ENCODE measurements around the gene CDH13.

Gene CDH13

GRCh38 chr16:82867485-82867884, 240.7 kb downstream of the CDH13 start:
- TF ChIP-seq POLR2A (IDR thresholded peaks at IDR 0.05; ENCODE audit: low read depth, low read length): no peak
- FAIRE-seq (no peak), DNase-seq (ENCODE audit: insufficient read length, low spot score) (no peak)

DNA sequence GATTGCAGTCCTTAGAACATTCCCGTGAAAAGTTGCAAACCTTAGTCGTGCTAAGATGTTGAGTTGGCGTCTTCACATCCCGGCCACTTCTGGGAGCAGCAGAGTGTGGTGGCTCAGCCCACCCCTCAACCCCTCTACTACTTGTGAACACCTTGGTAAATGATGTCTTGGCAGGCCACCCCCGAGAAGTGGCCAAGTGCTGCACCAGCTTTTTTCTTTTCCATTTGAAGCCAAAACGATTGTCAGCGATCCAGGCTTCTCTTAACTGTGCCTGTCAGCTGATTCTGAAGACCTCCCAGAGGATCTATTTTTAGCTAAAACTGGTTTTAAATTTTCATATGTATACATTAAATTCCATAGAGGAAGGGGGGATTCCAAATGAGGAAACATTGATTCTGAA, 247.5 kb downstream of the CDH13 start:
- no peak for FAIRE-seq
- no peak for TF ChIP-seq POLR2A (IDR thresholded peaks at IDR 0.05; ENCODE audit: low read depth, low read length)
- no peak for DNase-seq (ENCODE audit: insufficient read length, low spot score)

DNA sequence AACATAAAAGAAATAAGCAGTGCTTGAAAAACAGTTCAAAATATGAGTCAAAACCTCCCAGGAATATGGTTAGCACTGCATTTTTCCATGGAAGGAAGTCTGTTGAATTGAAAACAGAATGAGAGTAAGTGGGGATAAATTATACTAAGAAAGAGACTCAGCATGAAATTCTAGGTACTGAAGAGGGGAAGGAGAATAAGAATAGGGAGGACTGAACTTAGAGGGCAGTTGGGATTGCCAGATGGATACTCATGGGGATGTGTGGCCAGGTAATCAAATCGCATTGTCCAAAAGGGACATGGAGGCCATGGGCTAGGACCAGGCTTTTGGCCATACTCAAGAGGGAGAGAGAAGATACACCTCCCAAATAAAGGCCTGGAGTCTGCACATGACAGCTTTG, 247.9 kb downstream of the CDH13 start:
- DNase-seq (ENCODE audit: insufficient read length, low spot score) (no peak), FAIRE-seq (no peak)
- no peak for TF ChIP-seq POLR2A (IDR thresholded peaks at IDR 0.05; ENCODE audit: low read depth, low read length)

GRCh38 chr16:82876951-82877350, 250.2 kb downstream of the CDH13 start:
- DNase-seq (ENCODE audit: insufficient read length, low spot score) (no peak), FAIRE-seq (no peak)
- no peak for TF ChIP-seq POLR2A (IDR thresholded peaks at IDR 0.05; ENCODE audit: low read depth, low read length)

GRCh38 chr16:82878466-82878865, 251.7 kb downstream of the CDH13 start:
- DNase-seq (ENCODE audit: insufficient read length, low spot score) (no peak), FAIRE-seq (no peak)
- no peak for TF ChIP-seq POLR2A (IDR thresholded peaks at IDR 0.05; ENCODE audit: low read depth, low read length)

- DNase-seq (ENCODE audit: insufficient read length, low spot score): no peak
- no peak for TF ChIP-seq POLR2A (IDR thresholded peaks at IDR 0.05; ENCODE audit: low read depth, low read length)
- no peak for FAIRE-seq
Measured at GRCh38 chr16:82880346-82880745, 253.6 kb downstream of the CDH13 start.

- no peak for FAIRE-seq
Measured at GRCh38 chr16:82881516-82881915, 254.7 kb downstream of the CDH13 start.

GRCh38 chr16:82882226-82882625, 255.5 kb downstream of the CDH13 start:
- TF ChIP-seq POLR2A (IDR thresholded peaks at IDR 0.05; ENCODE audit: low read depth, low read length): no peak
- FAIRE-seq (no peak), DNase-seq (ENCODE audit: insufficient read length, low spot score) (no peak)

More at GRCh38 chr16:82881516-82881915, 254.7 kb downstream of the CDH13 start:
- no peak for DNase-seq (ENCODE audit: insufficient read length, low spot score)
- TF ChIP-seq POLR2A (IDR thresholded peaks at IDR 0.05; ENCODE audit: low read depth, low read length): no peak

- no peak for TF ChIP-seq POLR2A (IDR thresholded peaks at IDR 0.05; ENCODE audit: low read depth, low read length)
- FAIRE-seq (no peak), DNase-seq (ENCODE audit: insufficient read length, low spot score) (no peak)
Measured at GRCh38 chr16:82882982-82883835, 256.4 kb downstream of the CDH13 start.

GRCh38 chr16:82884320-82884898, 257.6 kb downstream of the CDH13 start:
- no peak for DNase-seq (ENCODE audit: insufficient read length, low spot score)
- TF ChIP-seq POLR2A (IDR thresholded peaks at IDR 0.05; ENCODE audit: low read depth, low read length): no peak
- no peak for FAIRE-seq

GRCh38 chr16:82886146-82886545, 259.4 kb downstream of the CDH13 start:
- DNase-seq (ENCODE audit: insufficient read length, low spot score) (no peak), FAIRE-seq (no peak)
- no peak for TF ChIP-seq POLR2A (IDR thresholded peaks at IDR 0.05; ENCODE audit: low read depth, low read length)

DNA sequence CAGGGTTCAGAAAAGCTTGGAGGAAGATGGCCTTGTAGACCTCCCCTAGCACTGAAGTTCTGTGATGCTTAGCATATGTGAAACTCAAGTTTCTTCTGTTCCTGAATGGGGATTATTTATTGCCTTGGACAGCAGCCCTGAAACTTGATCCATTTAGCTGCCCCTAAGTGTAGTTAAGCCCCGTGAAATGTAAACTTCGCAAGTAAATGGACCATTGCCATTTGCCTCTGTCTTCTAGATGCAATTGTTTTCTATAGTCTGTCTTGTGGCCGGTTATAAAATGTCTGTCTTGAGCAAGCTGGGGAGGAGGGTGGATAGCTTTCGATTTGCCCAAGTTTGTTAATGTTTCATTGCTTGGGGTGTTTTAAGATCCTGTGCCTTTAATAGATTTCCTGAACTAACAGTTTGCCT, 261.8 kb downstream of the CDH13 start:
- no peak for FAIRE-seq
- TF ChIP-seq POLR2A (IDR thresholded peaks at IDR 0.05; ENCODE audit: low read depth, low read length): no peak
- no peak for DNase-seq (ENCODE audit: insufficient read length, low spot score)

GRCh38 chr16:82891424-82891823, 264.7 kb downstream of the CDH13 start:
- no peak for DNase-seq (ENCODE audit: insufficient read length, low spot score)
- FAIRE-seq: no peak
- TF ChIP-seq POLR2A (IDR thresholded peaks at IDR 0.05; ENCODE audit: low read depth, low read length): no peak

- no peak for TF ChIP-seq POLR2A (IDR thresholded peaks at IDR 0.05; ENCODE audit: low read depth, low read length)
- no peak for FAIRE-seq
- DNase-seq (ENCODE audit: insufficient read length, low spot score): no peak
Measured at GRCh38 chr16:82891918-82892317, 265.1 kb downstream of the CDH13 start.

- no peak for DNase-seq (ENCODE audit: insufficient read length, low spot score)
- TF ChIP-seq POLR2A (IDR thresholded peaks at IDR 0.05; ENCODE audit: low read depth, low read length): no peak
- no peak for FAIRE-seq
Measured at GRCh38 chr16:82892324-82892723, 265.6 kb downstream of the CDH13 start.

All from H54 (cell line).